ENCODE data around the gene TGM6. TPM values are rescaled to one million over a fixed set of nuclear protein-coding genes. Genes with fewer than 3 reads are reported as not detected.
A peak's percentile ranks its signal among the peaks of the same experiment; 100 is the strongest.

TGM6 gene
- polyA plus RNA-seq, 1 experiment = not detected

DNA sequence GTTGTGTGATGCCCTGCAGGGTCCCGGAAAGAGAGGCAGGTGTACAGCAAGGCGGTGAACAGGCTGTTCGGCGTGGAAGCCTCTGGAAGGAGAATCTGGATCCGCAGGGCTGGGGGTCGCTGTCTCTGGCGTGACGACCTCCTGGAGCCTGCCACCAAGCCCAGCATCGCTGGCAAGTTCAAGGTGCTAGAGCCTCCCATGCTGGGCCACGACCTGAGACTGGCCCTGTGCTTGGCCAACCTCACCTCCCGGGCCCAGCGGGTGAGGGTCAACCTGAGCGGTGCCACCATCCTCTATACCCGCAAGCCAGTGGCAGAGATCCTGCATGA is 36.5 kb downstream of the TGM6 start:
- H3K4me3 ChIP-seq (ENCODE audit: low read depth, low read length) = no peak overlapping the region
- DNase-seq (ENCODE audit: low read depth, low spot score) = no peak
- H3K27me3 ChIP-seq (ENCODE audit: control insufficient read depth, insufficient read depth, low read length) = peaks cover 10% of the 10 kb centered on the region
- TF ChIP-seq, protein P1, sequence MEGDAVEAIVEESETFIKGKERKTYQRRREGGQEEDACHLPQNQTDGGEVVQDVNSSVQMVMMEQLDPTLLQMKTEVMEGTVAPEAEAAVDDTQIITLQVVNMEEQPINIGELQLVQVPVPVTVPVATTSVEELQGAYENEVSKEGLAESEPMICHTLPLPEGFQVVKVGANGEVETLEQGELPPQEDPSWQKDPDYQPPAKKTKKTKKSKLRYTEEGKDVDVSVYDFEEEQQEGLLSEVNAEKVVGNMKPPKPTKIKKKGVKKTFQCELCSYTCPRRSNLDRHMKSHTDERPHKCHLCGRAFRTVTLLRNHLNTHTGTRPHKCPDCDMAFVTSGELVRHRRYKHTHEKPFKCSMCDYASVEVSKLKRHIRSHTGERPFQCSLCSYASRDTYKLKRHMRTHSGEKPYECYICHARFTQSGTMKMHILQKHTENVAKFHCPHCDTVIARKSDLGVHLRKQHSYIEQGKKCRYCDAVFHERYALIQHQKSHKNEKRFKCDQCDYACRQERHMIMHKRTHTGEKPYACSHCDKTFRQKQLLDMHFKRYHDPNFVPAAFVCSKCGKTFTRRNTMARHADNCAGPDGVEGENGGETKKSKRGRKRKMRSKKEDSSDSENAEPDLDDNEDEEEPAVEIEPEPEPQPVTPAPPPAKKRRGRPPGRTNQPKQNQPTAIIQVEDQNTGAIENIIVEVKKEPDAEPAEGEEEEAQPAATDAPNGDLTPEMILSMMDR (IDR thresholded peaks at IDR 0.05; ENCODE audit: low read depth, low read length) = no peak
- CTCF ChIA-PET = no interaction called here
- no peaks in the 10 kb centered on the region; the same call in 1 of the 2 replicates for H3K9me3 ChIP-seq (ENCODE audit: control insufficient read depth, insufficient read depth, low read length)
- POLR2A ChIA-PET = no interaction called here
- H3K27ac ChIP-seq (ENCODE audit: low read depth, low read length) = no peak overlapping the region

DNA sequence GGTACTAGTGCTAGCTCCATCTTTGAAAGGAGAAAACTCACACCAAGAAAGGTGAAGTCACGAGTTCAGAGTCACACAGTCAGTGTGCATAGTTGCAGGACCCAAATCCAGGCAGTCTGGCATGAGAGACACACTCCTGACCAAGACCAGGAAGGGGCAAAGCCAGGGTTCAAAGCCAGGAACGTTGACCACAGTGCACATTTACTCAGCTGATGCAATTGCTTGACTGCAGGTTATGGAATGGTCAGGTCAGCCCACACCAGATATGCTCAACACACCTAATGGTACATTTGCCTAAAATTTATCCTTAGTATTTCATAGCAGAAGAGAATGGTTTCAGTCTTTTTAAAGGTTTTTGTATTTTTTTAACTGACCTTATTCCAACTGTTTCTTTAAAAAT is 37.7 kb downstream of the TGM6 start:
- Histone ChIP-seq H3K4me3 (ENCODE audit: low read depth, low read length) (no peak overlapping the region), H3K27me3 (ENCODE audit: control insufficient read depth, insufficient read depth, low read length) (peaks cover 10% of the 10 kb centered on the region), H3K9me3 (ENCODE audit: control insufficient read depth, insufficient read depth, low read length) (no peaks in the 10 kb centered on the region; the same call in 1 of the 2 replicates), H3K27ac (ENCODE audit: low read depth, low read length) (no peak overlapping the region)
- CTCF ChIA-PET = no interaction called here
- TF ChIP-seq, protein P1 (IDR thresholded peaks at IDR 0.05; ENCODE audit: low read depth, low read length) = no peak
- POLR2A ChIA-PET = no interaction called here
- DNase-seq (ENCODE audit: low read depth, low spot score) = no peak

DNA sequence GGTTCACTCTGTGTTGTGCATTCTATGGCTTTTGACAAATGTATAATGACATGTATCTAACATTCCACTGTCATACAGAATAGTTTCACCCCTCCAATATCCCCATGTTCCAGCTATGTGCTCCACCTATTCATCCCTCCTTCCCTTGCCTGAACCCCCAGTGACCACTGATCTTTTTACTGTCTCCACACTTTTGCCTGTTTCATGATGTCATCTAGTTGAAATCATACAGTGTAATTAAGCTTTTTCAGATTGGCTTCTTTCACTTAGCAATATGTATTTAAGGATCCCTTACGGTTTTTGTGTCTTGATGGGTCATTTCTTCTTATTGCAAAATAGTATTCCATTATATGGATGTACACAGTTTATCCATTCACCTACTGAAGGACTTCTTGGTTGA is 39.8 kb downstream of the TGM6 start:
- DNase-seq (ENCODE audit: low read depth, low spot score) = no peak
- peaks cover 7% of the 10 kb centered on the region for H3K27me3 ChIP-seq (ENCODE audit: control insufficient read depth, insufficient read depth, low read length)
- ChIA-PET CTCF (no interaction called here), POLR2A (no interaction called here)
- TF ChIP-seq, protein P1 (IDR thresholded peaks at IDR 0.05; ENCODE audit: low read depth, low read length) = no peak
- H3K27ac ChIP-seq (ENCODE audit: low read depth, low read length) = no peak overlapping the region
- no peak overlapping the region for H3K4me3 ChIP-seq (ENCODE audit: low read depth, low read length)
- no peaks in the 10 kb centered on the region; the same call in 1 of the 2 replicates for H3K9me3 ChIP-seq (ENCODE audit: control insufficient read depth, insufficient read depth, low read length)

DNA sequence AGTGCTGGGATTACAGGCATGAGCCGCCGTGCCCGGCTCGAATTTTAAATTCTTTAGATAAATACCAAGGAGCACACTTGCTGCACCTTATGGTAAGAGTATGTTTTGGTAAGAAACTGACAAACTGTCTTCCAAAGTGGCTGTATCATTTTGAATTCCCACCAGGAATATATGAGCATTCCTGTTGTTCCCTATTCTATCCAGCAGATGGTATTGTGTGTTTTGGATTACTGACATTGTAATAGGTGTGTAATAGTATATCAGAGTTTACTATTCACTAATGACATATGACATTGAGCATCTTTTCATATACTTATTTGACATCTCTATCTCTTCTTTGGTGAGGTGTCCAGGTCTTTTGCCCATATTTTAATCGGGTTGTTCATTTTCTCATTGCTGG is 40.5 kb downstream of the TGM6 start:
- no peak overlapping the region for H3K4me3 ChIP-seq (ENCODE audit: low read depth, low read length)
- peaks cover 5% of the 10 kb centered on the region for H3K27me3 ChIP-seq (ENCODE audit: control insufficient read depth, insufficient read depth, low read length)
- POLR2A ChIA-PET = no interaction called here
- H3K27ac ChIP-seq (ENCODE audit: low read depth, low read length) = no peak overlapping the region
- no peaks in the 10 kb centered on the region; the same call in 1 of the 2 replicates for H3K9me3 ChIP-seq (ENCODE audit: control insufficient read depth, insufficient read depth, low read length)
- CTCF ChIA-PET = no interaction called here
- no peak for DNase-seq (ENCODE audit: low read depth, low spot score)
- TF ChIP-seq, protein P1 (IDR thresholded peaks at IDR 0.05; ENCODE audit: low read depth, low read length) = peak; percentile 34; the same call in 1 of the 2 replicates

DNA sequence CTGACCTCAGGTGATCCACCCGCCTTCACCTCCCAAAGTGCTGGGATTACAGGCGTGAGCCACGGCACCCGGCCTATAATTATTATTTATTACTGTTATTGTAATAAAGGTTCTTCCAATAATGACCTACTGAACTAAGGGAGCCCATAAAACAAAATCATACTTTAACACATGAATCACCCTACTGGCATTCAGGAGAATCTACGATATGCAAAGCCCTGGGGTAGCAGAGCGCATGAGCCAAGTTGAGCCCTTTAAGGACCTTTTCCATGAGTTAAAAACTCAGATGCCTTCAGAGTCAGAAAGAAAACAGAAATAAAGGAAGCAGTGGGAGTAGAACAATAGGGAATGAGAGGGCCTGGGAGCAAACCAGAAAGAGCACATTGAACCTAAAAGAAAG is 48.4 kb downstream of the TGM6 start:
- Histone ChIP-seq H3K4me3 (ENCODE audit: low read depth, low read length) (no peak overlapping the region), H3K9me3 (ENCODE audit: control insufficient read depth, insufficient read depth, low read length) (no peaks in the 10 kb centered on the region), H3K27ac (ENCODE audit: low read depth, low read length) (no peak overlapping the region), H3K27me3 (ENCODE audit: control insufficient read depth, insufficient read depth, low read length) (no peaks in the 10 kb centered on the region)
- TF ChIP-seq, protein P1 (IDR thresholded peaks at IDR 0.05; ENCODE audit: low read depth, low read length) = no peak
- POLR2A ChIA-PET = no interaction called here
- CTCF ChIA-PET = no interaction called here
- DNase-seq (ENCODE audit: low read depth, low spot score) = no peak

Data from AG04450 (cell line).